ENCODE results near the gene UGT1A3.

GRCh38 chr2:233760043-233760442 lies 31.2 kb downstream of the UGT1A3 start, which contains the start of gene UGT1A1:
- no peak for TF ChIP-seq CTCF (conservative IDR thresholded peaks at IDR 0.05; ENCODE audit: low read length)
- no peak for TF ChIP-seq EZH2phosphoT487 (IDR thresholded peaks at IDR 0.05; ENCODE audit: borderline replicate concordance)
